H1 (cell line): ENCODE measurements around the gene P2RY1. TPM values are rescaled to one million over a fixed set of nuclear protein-coding genes. Genes with fewer than 3 reads are reported as not detected.

Source experiments
- CTCF ChIA-PET: fragments of 300-600 bp; sonication (Branson Sonifier 250); formaldehyde crosslinking; loops from one replicate; lab custom pipeline; 2021; ENCODE audit not compliant: partially characterized antibody; lab: Charles Lee
- POLR2A ChIA-PET: fragments of 300-600 bp; sonication (Branson Sonifier 250); formaldehyde crosslinking; loops from one replicate; lab custom pipeline; 2021; ENCODE audit warnings: inconsistent platforms; ENCODE audit not compliant: partially characterized antibody; lab: Charles Lee
- DNase-seq, 2 experiments: peaks; one replicate each; pipeline versions ENCODE4 v3.0.0 to v3.0.0-alpha.2; 2010 to 2022; ENCODE audit warnings: low spot score in 2 of 2, low read depth in 1 of 2, mixed read lengths in 1 of 2
- FAIRE-seq: peaks from 2 replicates; lab custom pipeline; 2011; peaks lifted over from hg19 to GRCh38; lab: Jason Lieb, UNC
- H2AFZ ChIP-seq: 2 replicates; pipeline ENCODE4 v1.8.1; 2012; ENCODE audit warnings: low read length, inconsistent platforms
- H2AK5ac ChIP-seq: 2 replicates; pipeline ENCODE4 v1.6.1; 2013; ENCODE audit warnings: low read depth, low read length
- H2BK120ac ChIP-seq: replicated peaks from 2 replicates; pipeline ENCODE3; 2013; ENCODE audit warnings: low read depth, low read length, inconsistent platforms
- H2BK12ac ChIP-seq: 2 replicates; pipeline ENCODE4 v1.6.1; 2013; ENCODE audit warnings: low read depth, low read length
- H2BK15ac ChIP-seq: 2 replicates; pipeline ENCODE4 v1.6.1; 2013; ENCODE audit warnings: low read length
- H2BK20ac ChIP-seq: 2 replicates; pipeline ENCODE4 v1.6.1; 2013; ENCODE audit warnings: low read length
- H2BK5ac ChIP-seq: 2 replicates; pipeline ENCODE4 v1.6.1; 2013; ENCODE audit warnings: low read depth, low read length
- H3K14ac ChIP-seq: 2 replicates; pipeline ENCODE4 v1.6.1; 2013; ENCODE audit warnings: inconsistent platforms; ENCODE audit not compliant: insufficient read length
- H3K18ac ChIP-seq: 2 replicates; pipeline ENCODE4 v1.6.1; 2013; ENCODE audit warnings: low read length; ENCODE audit errors: extremely low read depth
- H3K23ac ChIP-seq: 2 replicates; pipeline ENCODE4 v1.6.1; 2013; ENCODE audit warnings: inconsistent platforms; ENCODE audit not compliant: insufficient read length
- H3K23me2 ChIP-seq: 2 replicates; pipeline ENCODE4 v1.6.1; 2013; ENCODE audit warnings: low read depth, low read length
- H3K27ac ChIP-seq: 2 replicates; pipeline ENCODE4 v1.6.1; 2011; ENCODE audit warnings: low read depth, low read length, inconsistent platforms
- H3K27me3 ChIP-seq, 4 experiments: replicated peaks in 1 of 4; 1 replicate in 1 of 4; 2 replicates in 3 of 4; pipeline versions ENCODE4 v1.6.1 to v1.8.1; 2011 to 2013; ENCODE audit warnings: low read length in 3 of 4, mild to moderate bottlenecking in 3 of 4, inconsistent platforms in 2 of 4, mixed read lengths in 2 of 4, moderate library complexity in 1 of 4; ENCODE audit not compliant: control insufficient read depth in 3 of 4, insufficient read depth in 3 of 4; ENCODE audit errors: extremely low read depth in 1 of 4
- H3K36me3 ChIP-seq, 4 experiments: 2 replicates each; pipeline versions ENCODE4 v1.6.1 to v1.8.1; 2011 to 2013; ENCODE audit warnings: mild to moderate bottlenecking in 4 of 4, low read length in 3 of 4, moderate library complexity in 2 of 4, control low read depth in 1 of 4, inconsistent platforms in 1 of 4; ENCODE audit not compliant: insufficient read depth in 4 of 4, control insufficient read depth in 2 of 4
- H3K4ac ChIP-seq: replicated peaks from 2 replicates; pipeline ENCODE3; 2013; ENCODE audit warnings: low read length, low read depth, mixed read lengths, inconsistent platforms; ENCODE audit not compliant: insufficient read length
- H3K4me1 ChIP-seq, 4 experiments: replicated peaks in 1 of 4; 1 replicate in 1 of 4; 2 replicates in 3 of 4; pipeline versions ENCODE4 v1.6.1 to v1.8.1; 2011 to 2013; ENCODE audit warnings: low read length in 3 of 4, inconsistent platforms in 2 of 4, mixed read lengths in 1 of 4; ENCODE audit not compliant: insufficient read depth in 4 of 4, control insufficient read depth in 3 of 4
- H3K4me2 ChIP-seq, 2 experiments: 2 replicates each; pipeline versions ENCODE4 v1.6.1 to v1.8.1; 2011 to 2013; ENCODE audit warnings: low read depth in 2 of 2, low read length in 2 of 2, control low read depth in 1 of 2, inconsistent platforms in 1 of 2, mild to moderate bottlenecking in 1 of 2; ENCODE audit not compliant: insufficient read depth in 1 of 2
- H3K4me3 ChIP-seq, 4 experiments: fragments of 200-600, 300-600 bp in 1 of 4; sonication (generic), shearing (Covaris generic), sonication (Bioruptor Twin) in 1 of 4; 2 replicates each; pipeline versions ENCODE4 v1.5.1 to v1.8.1; 2011 to 2016; ENCODE audit warnings: low read length in 4 of 4, low read depth in 3 of 4, control low read depth in 2 of 4, inconsistent platforms in 2 of 4, mild to moderate bottlenecking in 2 of 4, mixed read lengths in 1 of 4, moderate library complexity in 1 of 4; ENCODE audit not compliant: insufficient read depth in 2 of 4; ENCODE audit errors: extremely low read depth in 1 of 4
- H3K56ac ChIP-seq: replicated peaks from 2 replicates; pipeline ENCODE3; 2013; ENCODE audit warnings: low read depth, mild to moderate bottlenecking, mixed read lengths, low read length, inconsistent platforms; ENCODE audit not compliant: insufficient read length
- H3K79me1 ChIP-seq: 2 replicates; pipeline ENCODE4 v1.6.1; 2013; ENCODE audit warnings: low read depth, low read length, control low read depth
- H3K79me2 ChIP-seq, 2 experiments: 2 replicates each; pipeline versions ENCODE4 v1.6.1 to v1.8.1; 2012 to 2013; ENCODE audit warnings: low read length in 2 of 2, mild to moderate bottlenecking in 2 of 2, inconsistent platforms in 1 of 2; ENCODE audit not compliant: insufficient read depth in 2 of 2, control insufficient read depth in 1 of 2
- H3K9ac ChIP-seq, 4 experiments: replicated peaks in 1 of 4; 1 replicate in 1 of 4; 2 replicates in 3 of 4; pipeline versions ENCODE4 v1.6.1 to v1.8.1; 2011 to 2013; ENCODE audit warnings: low read depth in 3 of 4, low read length in 3 of 4, control low read depth in 2 of 4, mild to moderate bottlenecking in 2 of 4, moderate library complexity in 2 of 4, inconsistent platforms in 1 of 4; ENCODE audit errors: extremely low read depth in 1 of 4
- H3K9me3 ChIP-seq, 2 experiments: 2 replicates each; pipeline versions ENCODE4 v1.6.1 to v1.8.1; 2012 to 2013; ENCODE audit warnings: mild to moderate bottlenecking in 2 of 2, moderate library complexity in 2 of 2, control low read depth in 1 of 2, inconsistent platforms in 1 of 2, low read depth in 1 of 2, low read length in 1 of 2, mixed read lengths in 1 of 2; ENCODE audit not compliant: insufficient read depth in 2 of 2
- H4K20me1 ChIP-seq, 2 experiments: replicated peaks in 1 of 2; 2 replicates each; pipeline versions ENCODE3 to v1.8.1; 2011 to 2013; ENCODE audit warnings: inconsistent platforms in 2 of 2, low read length in 2 of 2, mild to moderate bottlenecking in 1 of 2; ENCODE audit not compliant: insufficient read depth in 2 of 2, control insufficient read depth in 1 of 2
- H4K5ac ChIP-seq: 2 replicates; pipeline ENCODE4 v1.6.1; 2013; ENCODE audit warnings: low read length, low read depth, mixed read lengths, inconsistent platforms; ENCODE audit not compliant: insufficient read length
- H4K8ac ChIP-seq: 2 replicates; pipeline ENCODE4 v1.8.0; 2013; ENCODE audit warnings: mild to moderate bottlenecking, moderate library complexity, low read length, inconsistent platforms; ENCODE audit not compliant: insufficient read depth; ENCODE audit errors: extremely low read depth
- H4K91ac ChIP-seq: replicated peaks from 2 replicates; pipeline ENCODE3; 2013; ENCODE audit warnings: low read length, mixed read lengths, inconsistent platforms; ENCODE audit not compliant: insufficient read length
- ATF3 ChIP-seq: IDR thresholded peaks from 2 replicates; pipeline ENCODE4 v1.6.1; 2011; ENCODE audit warnings: low read depth, mild to moderate bottlenecking, low read length; ENCODE audit not compliant: insufficient read depth
- WGBS, 2 experiments: shearing (Covaris generic) in 1 of 2; methylation state at CpG; one replicate each; pipeline versions ENCODE4 v1.1.6 to v1.1.7; 2013 to 2015; ENCODE audit warnings: low lambda C conversion rate in 2 of 2, mixed read lengths in 2 of 2, inconsistent platforms in 1 of 2, low coverage in 1 of 2, missing lambda C conversion rate in 1 of 2; ENCODE audit not compliant: insufficient replicate concordance in 2 of 2, insufficient coverage in 1 of 2, insufficient read length in 1 of 2; ENCODE audit errors: extremely low coverage in 1 of 2, missing lambda C conversion rate in 1 of 2; 5-methylcytosine and 5-hydroxymethylcytosine counted together
- polyA plus RNA-seq, 7 experiments: library from polyadenylated mRNA; depleted of rRNA in 3 of 7; stranded (reverse) in 5 of 7; unstranded in 2 of 7; fragments of >200 nt in 5 of 7; fragments of 200-250 nt in 2 of 7; gene quantifications; 1 replicate in 5 of 7; 2 replicates in 1 of 7; 4 replicates in 1 of 7; pipeline versions ENCODE4 v1.2.1 to v1.2.3, GENCODE V29; 2011 to 2013; ENCODE audit warnings: missing spikeins in 2 of 7, mixed read lengths in 2 of 7
- total RNA-seq: library from RNA; stranded (reverse); fragmentation: NEBNext Ultra II Directional; extraction: Animal tissue kit (Norgen Biotek cat#: 25700); gene quantifications from 2 replicates; pipeline ENCODE4 v1.2.1, GENCODE V29; 2021

The P2RY1 gene
- total and polyA plus RNA-seq, 2 of the 8 experiments (the other 6 are each of a cell fraction or from before 2014, with no cell fraction given): 6.5 to 28.3 TPM

- no peak for FAIRE-seq
- Histone ChIP-seq H3K9ac (no peak overlapping the region), H3K79me1 (no peaks in the 10 kb centered on the region), H4K20me1 (no peaks in the 10 kb centered on the region), H3K18ac (no peak overlapping the region), H3K23ac (no peak overlapping the region), H3K27ac (no peak overlapping the region), H3K9me3 (no peaks in the 10 kb centered on the region), H2BK12ac (no peak overlapping the region), H3K79me2 (no peaks in the 10 kb centered on the region), H2BK20ac (no peak overlapping the region), H2AK5ac (no peak overlapping the region), H3K56ac (no peak overlapping the region), H2BK5ac (no peak overlapping the region), H3K4ac (no peak overlapping the region), H2BK15ac (no peak overlapping the region), H3K27me3 (no peaks in the 10 kb centered on the region), H2BK120ac (no peak overlapping the region), H3K36me3 (no peaks in the 10 kb centered on the region), H2AFZ (peak overlapping the region; percentile 26; the same call in 1 of the 2 replicates), H4K8ac (no peak overlapping the region), H4K5ac (no peak overlapping the region), H4K91ac (no peak overlapping the region), H3K4me1 (no peaks in the 10 kb centered on the region), H3K4me3 (no peak overlapping the region), H3K23me2 (no peaks in the 10 kb centered on the region), H3K4me2 (no peak overlapping the region), H3K14ac (no peak overlapping the region)
- no peak for DNase-seq
- ChIA-PET CTCF (interaction anchor here (1.2 kb wide), 1 partner anchor 10 kb away, joined by 3 read pairs; no protein-coding TSS in a partner anchor), POLR2A (interaction anchor here (1.0 kb wide), 1 partner anchor 624 kb away, joined by 3 read pairs; no protein-coding TSS in a partner anchor)
- WGBS, 2 experiments: 90% methylated on average over 4 of the region's 4 CpGs; no CpG with 5 or more reads in 1 of the 2 experiments
- TF ChIP-seq ATF3: no peak
These were observed 6.7 kb upstream of the P2RY1 start for GRCh38 chr3:152828075-152828840.
